H9 (cell line): ENCODE data around the gene ANTXR2. TPM values are rescaled to one million over a fixed set of nuclear protein-coding genes. Genes with fewer than 3 reads are reported as not detected.

Source experiments
- DNase-seq: peaks from one replicate; pipeline ENCODE4 v3.0.0-alpha.2; 2017
- H2AFZ ChIP-seq: one replicate; pipeline ENCODE4 v1.6.1; 2013; ENCODE audit warnings: mild to moderate bottlenecking, low read length, control low read depth, moderate library complexity
- H2AK5ac ChIP-seq: 2 replicates; pipeline ENCODE4 v1.6.1; 2013; ENCODE audit warnings: low read length, control low read depth, mixed read lengths; ENCODE audit not compliant: insufficient read length
- H2BK120ac ChIP-seq: one replicate; pipeline ENCODE4 v1.6.1; 2013; ENCODE audit warnings: low read depth, mild to moderate bottlenecking, low read length, control low read depth, inconsistent platforms; ENCODE audit not compliant: poor library complexity, severe bottlenecking
- H2BK12ac ChIP-seq: 2 replicates; pipeline ENCODE4 v1.6.1; 2013; ENCODE audit warnings: low read length, control low read depth, mixed read lengths, low read depth; ENCODE audit not compliant: insufficient read length
- H2BK15ac ChIP-seq: 2 replicates; pipeline ENCODE4 v1.6.1; 2013; ENCODE audit warnings: low read depth, low read length, control low read depth
- H2BK20ac ChIP-seq: one replicate; pipeline ENCODE4 v1.6.1; 2013; ENCODE audit warnings: low read depth, mild to moderate bottlenecking, low read length, control low read depth, inconsistent platforms; ENCODE audit not compliant: poor library complexity, severe bottlenecking
- H2BK5ac ChIP-seq: 2 replicates; pipeline ENCODE4 v1.6.1; 2013; ENCODE audit warnings: low read length, control low read depth, mixed read lengths; ENCODE audit not compliant: insufficient read length
- H3K14ac ChIP-seq: 2 replicates; pipeline ENCODE4 v1.6.1; 2013; ENCODE audit warnings: low read length, control low read depth; ENCODE audit not compliant: insufficient read depth
- H3K18ac ChIP-seq: 2 replicates; pipeline ENCODE4 v1.6.1; 2013; ENCODE audit warnings: low read depth, mild to moderate bottlenecking, mixed read lengths, low read length, control low read depth; ENCODE audit not compliant: insufficient read length
- H3K23ac ChIP-seq: 2 replicates; pipeline ENCODE4 v1.6.1; 2013; ENCODE audit warnings: low read length, control low read depth, mixed read lengths, low read depth; ENCODE audit not compliant: insufficient read length
- H3K23me2 ChIP-seq: 2 replicates; pipeline ENCODE4 v1.6.1; 2013; ENCODE audit warnings: low read depth, mild to moderate bottlenecking, mixed read lengths, low read length, control low read depth; ENCODE audit not compliant: insufficient read length, poor library complexity, severe bottlenecking
- H3K27ac ChIP-seq: 2 replicates; pipeline ENCODE4 v1.5.1; 2013; ENCODE audit warnings: low read length, control low read depth, mixed read lengths, low read depth; ENCODE audit not compliant: insufficient read length
- H3K27me3 ChIP-seq: 2 replicates; pipeline ENCODE4 v1.6.1; 2013; ENCODE audit warnings: low read length, control low read depth, inconsistent platforms; ENCODE audit not compliant: insufficient read depth
- H3K4ac ChIP-seq: 2 replicates; pipeline ENCODE4 v1.6.1; 2013; ENCODE audit warnings: low read depth, mild to moderate bottlenecking, control low read depth, inconsistent platforms, low read length, moderate library complexity
- H3K4me1 ChIP-seq: 2 replicates; pipeline ENCODE4 v1.6.1; 2013; ENCODE audit warnings: low read length, control low read depth, inconsistent platforms; ENCODE audit not compliant: insufficient read depth
- H3K4me2 ChIP-seq: 2 replicates; pipeline ENCODE4 v1.6.1; 2013; ENCODE audit warnings: low read length, control low read depth, mixed read lengths; ENCODE audit not compliant: insufficient read length, insufficient read depth
- H3K56ac ChIP-seq: 2 replicates; pipeline ENCODE4 v1.6.1; 2013; ENCODE audit warnings: low read depth, mild to moderate bottlenecking, mixed read lengths, low read length, control low read depth; ENCODE audit not compliant: insufficient read length
- H3K79me1 ChIP-seq: 2 replicates; pipeline ENCODE4 v1.6.1; 2013; ENCODE audit warnings: low read depth, mild to moderate bottlenecking, moderate library complexity, low read length, control low read depth, inconsistent platforms; ENCODE audit not compliant: insufficient read depth, poor library complexity, severe bottlenecking
- H3K79me2 ChIP-seq: 2 replicates; pipeline ENCODE4 v1.6.1; 2013; ENCODE audit warnings: low read length, control low read depth, inconsistent platforms; ENCODE audit not compliant: insufficient read depth
- H3K9ac ChIP-seq: 2 replicates; pipeline ENCODE4 v1.6.1; 2013; ENCODE audit warnings: low read length, control low read depth, mixed read lengths; ENCODE audit not compliant: insufficient read length; ENCODE audit errors: extremely low read depth
- H3K9me3 ChIP-seq: one replicate; pipeline ENCODE4 v1.6.1; 2013; ENCODE audit warnings: low read depth, low read length, inconsistent platforms; ENCODE audit not compliant: control insufficient read depth
- H3T11ph ChIP-seq: one replicate; pipeline ENCODE4 v1.6.1; 2013; ENCODE audit warnings: mild to moderate bottlenecking, low read length, control low read depth, inconsistent platforms
- H4K20me1 ChIP-seq: one replicate; pipeline ENCODE4 v1.6.1; 2013; ENCODE audit not compliant: control insufficient read depth, insufficient read length, insufficient read depth
- H4K5ac ChIP-seq: 2 replicates; pipeline ENCODE4 v1.6.1; 2013; ENCODE audit warnings: low read depth, mild to moderate bottlenecking, mixed read lengths, low read length, control low read depth; ENCODE audit not compliant: insufficient read length
- H4K8ac ChIP-seq: replicated peaks from 2 replicates; pipeline ENCODE4 v1.6.1; 2013; ENCODE audit warnings: low read length, control low read depth, mixed read lengths, low read depth; ENCODE audit not compliant: insufficient read length
- H4K91ac ChIP-seq: 2 replicates; pipeline ENCODE4 v1.6.1; 2013; ENCODE audit warnings: low read depth, mild to moderate bottlenecking, moderate library complexity, mixed read lengths, low read length, control low read depth; ENCODE audit not compliant: insufficient read length
- H3K27ac Mint-ChIP-seq, 3 experiments: 2 replicates in 2 of 3; 3 replicates in 1 of 3; pipeline ENCODE4 v1.8.0; 2020 to 2021; ENCODE audit warnings: mixed read lengths in 3 of 3, mild to moderate bottlenecking in 1 of 3, moderate library complexity in 1 of 3
- H3K27me3 Mint-ChIP-seq: 2 replicates; pipeline ENCODE4 v1.8.0; 2021; ENCODE audit warnings: low read depth, mild to moderate bottlenecking, moderate library complexity, mixed read lengths
- H3K36me3 Mint-ChIP-seq, 3 experiments: 2 replicates in 2 of 3; 3 replicates in 1 of 3; pipeline ENCODE4 v1.8.0; 2020 to 2021; ENCODE audit warnings: low read depth in 3 of 3, mixed read lengths in 3 of 3; ENCODE audit not compliant: insufficient read depth in 1 of 3
- H3K4me1 Mint-ChIP-seq, 2 experiments: 2 replicates each; pipeline ENCODE4 v1.8.0; 2020; ENCODE audit warnings: mixed read lengths in 2 of 2
- H3K4me3 Mint-ChIP-seq, 2 experiments: 2 replicates in 1 of 2; 3 replicates in 1 of 2; pipeline ENCODE4 v1.8.0; 2020 to 2021; ENCODE audit warnings: mild to moderate bottlenecking in 2 of 2, mixed read lengths in 2 of 2, moderate library complexity in 1 of 2
- H3K9me3 Mint-ChIP-seq, 2 experiments: 2 replicates in 1 of 2; 3 replicates in 1 of 2; pipeline ENCODE4 v1.8.0; 2020; ENCODE audit warnings: mild to moderate bottlenecking in 2 of 2, mixed read lengths in 2 of 2, moderate library complexity in 1 of 2
- WGBS: extraction: QIAGEN DNeasy Blood & Tissue Kit; methylation state at CpG from one replicate; pipeline ENCODE4 v1.1.7; 2013; ENCODE audit warnings: missing lambda C conversion rate, low lambda C conversion rate, mixed read lengths; ENCODE audit not compliant: insufficient read length; ENCODE audit errors: extremely low coverage; 5-methylcytosine and 5-hydroxymethylcytosine counted together
- total RNA-seq: library from RNA; stranded (reverse); gene quantifications from 2 replicates; pipeline ENCODE4 v1.2.1, GENCODE V29; 2021
- TF ChIP-seq, protein P1 (sequence below): fragments of 200-600 bp; sonication (generic); conservative IDR thresholded peaks from 3 replicates; pipeline ENCODE4 v1.8.0; 2021; ENCODE audit warnings: antibody characterized with exemption, mild to moderate bottlenecking

ANTXR2 gene
- total RNA-seq, 1 experiment from 2014 or later: 4.7 TPM

DNA sequence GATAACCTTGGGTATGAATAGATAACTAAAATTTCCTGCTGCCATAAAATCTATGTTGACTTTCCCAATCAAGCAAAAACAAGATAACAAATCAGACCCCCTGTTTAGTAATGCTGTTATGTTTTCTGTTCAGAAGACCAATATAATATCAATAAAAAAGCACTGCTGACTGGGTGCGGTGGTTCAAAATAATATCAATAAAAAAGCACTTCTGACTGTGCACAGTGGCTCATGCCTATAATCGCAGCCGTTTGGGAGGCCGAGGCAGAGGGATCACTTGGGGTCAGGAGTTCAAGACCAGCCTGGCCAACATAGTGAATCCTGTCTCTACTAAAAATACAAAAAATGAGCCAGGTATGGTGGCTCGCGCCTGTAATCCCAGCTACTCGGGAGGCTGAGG is 36.7 kb downstream of the ANTXR2 start:
- Histone ChIP-seq H3K4me1 (no peaks in the 10 kb centered on the region), H3K9me3 (no peaks in the 10 kb centered on the region), H2BK5ac (no peak overlapping the region), H3K18ac (no peak overlapping the region), H4K8ac (no peak overlapping the region), H3K56ac (no peak overlapping the region), H3K4ac (no peak overlapping the region), H4K91ac (no peak overlapping the region), H3K27me3 (no peaks in the 10 kb centered on the region), H3K23me2 (no peaks in the 10 kb centered on the region), H2BK120ac (no peak overlapping the region), H2AFZ (no peak overlapping the region), H3K9ac (no peak overlapping the region), H3K23ac (no peak overlapping the region), H3K79me2 (no peaks in the 10 kb centered on the region), H4K20me1 (no peaks in the 10 kb centered on the region), H2BK15ac (no peak overlapping the region), H4K5ac (no peak overlapping the region), H3K14ac (no peak overlapping the region), H3K79me1 (no peaks in the 10 kb centered on the region), H3K27ac (no peak overlapping the region), H3T11ph (no peak overlapping the region), H3K4me2 (no peak overlapping the region), H2AK5ac (no peak overlapping the region), H2BK20ac (no peak overlapping the region), H2BK12ac (no peak overlapping the region)
- no CpG with 5 or more reads among the region's 7 CpGs for WGBS
- no peak overlapping the region for H3K27ac Mint-ChIP-seq
- H3K9me3 Mint-ChIP-seq: no peaks in the 10 kb centered on the region
- no peaks in the 10 kb centered on the region for H3K4me1 Mint-ChIP-seq
- TF ChIP-seq, protein P1, sequence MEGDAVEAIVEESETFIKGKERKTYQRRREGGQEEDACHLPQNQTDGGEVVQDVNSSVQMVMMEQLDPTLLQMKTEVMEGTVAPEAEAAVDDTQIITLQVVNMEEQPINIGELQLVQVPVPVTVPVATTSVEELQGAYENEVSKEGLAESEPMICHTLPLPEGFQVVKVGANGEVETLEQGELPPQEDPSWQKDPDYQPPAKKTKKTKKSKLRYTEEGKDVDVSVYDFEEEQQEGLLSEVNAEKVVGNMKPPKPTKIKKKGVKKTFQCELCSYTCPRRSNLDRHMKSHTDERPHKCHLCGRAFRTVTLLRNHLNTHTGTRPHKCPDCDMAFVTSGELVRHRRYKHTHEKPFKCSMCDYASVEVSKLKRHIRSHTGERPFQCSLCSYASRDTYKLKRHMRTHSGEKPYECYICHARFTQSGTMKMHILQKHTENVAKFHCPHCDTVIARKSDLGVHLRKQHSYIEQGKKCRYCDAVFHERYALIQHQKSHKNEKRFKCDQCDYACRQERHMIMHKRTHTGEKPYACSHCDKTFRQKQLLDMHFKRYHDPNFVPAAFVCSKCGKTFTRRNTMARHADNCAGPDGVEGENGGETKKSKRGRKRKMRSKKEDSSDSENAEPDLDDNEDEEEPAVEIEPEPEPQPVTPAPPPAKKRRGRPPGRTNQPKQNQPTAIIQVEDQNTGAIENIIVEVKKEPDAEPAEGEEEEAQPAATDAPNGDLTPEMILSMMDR: no peak
- H3K36me3 Mint-ChIP-seq: no peaks in the 10 kb centered on the region
- H3K27me3 Mint-ChIP-seq: no peaks in the 10 kb centered on the region
- no peak overlapping the region for H3K4me3 Mint-ChIP-seq
- no peak for DNase-seq
